Ishikawa (cell line): Measurements from ENCODE around the gene PRKCZ.

Source experiments
- CEBPB ChIP-seq: IDR thresholded peaks from 2 replicates; pipeline ENCODE4 v1.6.1; 2012
- EP300 ChIP-seq: IDR thresholded peaks from 2 replicates; pipeline ENCODE4 v1.6.1; 2012; ENCODE audit warnings: borderline replicate concordance

GRCh38 chr1:2184531-2184930, 134.3 kb downstream of the PRKCZ start:
- TF ChIP-seq EP300 (no peak), CEBPB (no peak)
